B cell (primary cell): ENCODE data around the gene HOXD8. TPM values are rescaled to one million over a fixed set of nuclear protein-coding genes. Genes with fewer than 3 reads are reported as not detected.

Source experiments
- ATAC-seq: fragments of 200-7000 bp; cut with Tn5 transposase; one replicate; pipeline ENCODE4 v1.10.0; 2021; ENCODE audit warnings: low read depth, mild to moderate bottlenecking, moderate number of reproducible peaks, moderate library complexity
- CTCF ChIA-PET: fragments of 350-600 bp; sonication (Branson Sonifier 250); formaldehyde crosslinking; loops from one replicate; lab custom pipeline; 2021; ENCODE audit warnings: antibody characterized with exemption, inconsistent platforms; lab: Charles Lee
- POLR2A ChIA-PET: fragments of 350-600 bp; sonication (Branson Sonifier 250); formaldehyde crosslinking; loops from one replicate; lab custom pipeline; 2021; ENCODE audit warnings: antibody characterized with exemption; lab: Charles Lee
- DNase-seq: peaks from one replicate; pipeline ENCODE4 v3.0.0; 2013
- H2AFZ ChIP-seq: 2 replicates; pipeline ENCODE4 v1.6.1; 2012; ENCODE audit warnings: mild to moderate bottlenecking, low read depth, low read length; ENCODE audit not compliant: insufficient read depth, poor library complexity, severe bottlenecking
- H3K27ac ChIP-seq, 2 donors: 1 replicate in 1 of 2; 2 replicates in 1 of 2; pipeline ENCODE4 v1.5.1; 2012 to 2013; ENCODE audit warnings: low read length in 2 of 2, mild to moderate bottlenecking in 2 of 2, moderate library complexity in 1 of 2
- H3K27me3 ChIP-seq, 4 experiments: fragments of 200-600 bp in 1 of 4; sonication (generic) in 1 of 4; replicated peaks in 1 of 4; 1 replicate in 2 of 4; 2 replicates in 2 of 4; pipeline versions ENCODE4 v1.6.1 to v1.7.0; 2013 to 2016; ENCODE audit warnings: low read length in 3 of 4, mild to moderate bottlenecking in 2 of 4, mixed read lengths in 1 of 4, moderate library complexity in 1 of 4; ENCODE audit not compliant: insufficient read depth in 4 of 4, control insufficient read depth in 3 of 4; ENCODE audit errors: control extremely low read depth in 1 of 4
- H3K36me3 ChIP-seq, 2 experiments: replicated peaks in 1 of 2; 1 replicate in 1 of 2; 2 replicates in 1 of 2; pipeline versions ENCODE4 v1.6.1 to v1.7.1; 2013; ENCODE audit warnings: low read length in 1 of 2; ENCODE audit not compliant: insufficient read depth in 2 of 2, control insufficient read depth in 1 of 2; ENCODE audit errors: control extremely low read depth in 1 of 2, extremely low read depth in 1 of 2
- H3K4me1 ChIP-seq, 2 donors: fragments of 200-600 bp in 1 of 2; sonication (generic) in 1 of 2; 1 replicate in 1 of 2; 2 replicates in 1 of 2; pipeline versions ENCODE4 v1.5.1 to v1.6.1; 2013 to 2017; ENCODE audit warnings: low read length in 2 of 2; ENCODE audit not compliant: control insufficient read depth in 2 of 2, insufficient read depth in 2 of 2
- H3K4me2 ChIP-seq: replicated peaks from 2 replicates; pipeline ENCODE3; 2012; ENCODE audit warnings: mild to moderate bottlenecking, low read depth, low read length; ENCODE audit not compliant: poor library complexity, severe bottlenecking
- H3K4me3 ChIP-seq, 5 experiments: fragments of 200-600 bp in 1 of 5; sonication (generic) in 1 of 5; 1 replicate in 3 of 5; 2 replicates in 2 of 5; pipeline versions ENCODE4 v1.5.1 to v1.7.0; 2011 to 2016; ENCODE audit warnings: low read length in 4 of 5, mild to moderate bottlenecking in 4 of 5, low read depth in 2 of 5, control low read depth in 1 of 5, moderate library complexity in 1 of 5; ENCODE audit not compliant: insufficient read depth in 1 of 5; ENCODE audit errors: control extremely low read depth in 1 of 5, extremely low read depth in 1 of 5
- H3K79me2 ChIP-seq: fragments of 200-600 bp; sonication (generic); one replicate; pipeline ENCODE4 v1.6.0; 2016; ENCODE audit warnings: low read length; ENCODE audit not compliant: control insufficient read depth, insufficient read depth
- H3K9ac ChIP-seq: fragments of 200-600 bp; sonication (generic); 2 replicates; pipeline ENCODE4 v1.6.1; 2017; ENCODE audit warnings: mild to moderate bottlenecking, low read length, moderate library complexity
- H3K9me3 ChIP-seq, 3 donors: one replicate each; pipeline versions ENCODE4 v1.6.1 to v1.7.1; 2013; ENCODE audit warnings: low read length in 2 of 3; ENCODE audit not compliant: control insufficient read depth in 2 of 3, insufficient read depth in 1 of 3; ENCODE audit errors: control extremely low read depth in 1 of 3
- H4K20me1 ChIP-seq: 2 replicates; pipeline ENCODE4 v1.6.0; 2012; ENCODE audit warnings: mild to moderate bottlenecking, low read length; ENCODE audit not compliant: insufficient read depth, control insufficient read depth, poor library complexity, severe bottlenecking
- H3K27ac Mint-ChIP-seq: one replicate; pipeline ENCODE4 v1.8.0; 2021; ENCODE audit warnings: mixed read lengths
- H3K27me3 Mint-ChIP-seq: one replicate; pipeline ENCODE4 v1.8.0; 2021; ENCODE audit warnings: mixed read lengths
- H3K4me1 Mint-ChIP-seq: one replicate; pipeline ENCODE4 v1.8.0; 2021; ENCODE audit warnings: mixed read lengths
- H3K4me3 Mint-ChIP-seq: one replicate; pipeline ENCODE4 v1.8.0; 2021; ENCODE audit warnings: mixed read lengths
- H3K9me3 Mint-ChIP-seq: one replicate; pipeline ENCODE4 v1.8.0; 2022; ENCODE audit warnings: mixed read lengths; ENCODE audit not compliant: insufficient read depth
- EZH2 ChIP-seq: IDR thresholded peaks from 2 replicates; pipeline ENCODE4 v1.6.1; 2012; ENCODE audit warnings: borderline replicate concordance, low read depth, mild to moderate bottlenecking, moderate library complexity, low read length; ENCODE audit not compliant: insufficient read depth, poor library complexity, severe bottlenecking
- WGBS: methylation state at CpG from one replicate; pipeline ENCODE4 v1.1.5; 2013; ENCODE audit warnings: missing lambda C conversion rate; ENCODE audit not compliant: insufficient coverage; 5-methylcytosine and 5-hydroxymethylcytosine counted together
- intact Hi-C: fragments of 100-400 bp; cut with micrococcal nuclease; formaldehyde crosslinking; loops from one replicate; pipeline ENCODE4 v1.10.0; 2022
- polyA plus RNA-seq: library from polyadenylated mRNA; depleted of rRNA; stranded (reverse); fragments of >200 nt; gene quantifications from 2 replicates; pipeline ENCODE4 v1.2.3, GENCODE V29; 2012
- total RNA-seq, 2 donors: library from RNA; stranded (reverse); fragments of 120-200 nt in 1 of 2; gene quantifications; 1 replicate in 1 of 2; 2 replicates in 1 of 2; pipeline versions ENCODE4 v1.2.3 to v1.2.4, GENCODE V29; 2013 to 2022
- TF ChIP-seq, protein P1 (sequence below): fragments of 200-600 bp; IDR thresholded peaks from one replicate; pipeline ENCODE4 v1.8.0; 2022; ENCODE audit warnings: antibody characterized with exemption, mild to moderate bottlenecking

The HOXD8 gene
- total and polyA plus RNA-seq, 2 donors (not counting 1 experiment from before 2014, with no cell fraction given) = not detected

DNA sequence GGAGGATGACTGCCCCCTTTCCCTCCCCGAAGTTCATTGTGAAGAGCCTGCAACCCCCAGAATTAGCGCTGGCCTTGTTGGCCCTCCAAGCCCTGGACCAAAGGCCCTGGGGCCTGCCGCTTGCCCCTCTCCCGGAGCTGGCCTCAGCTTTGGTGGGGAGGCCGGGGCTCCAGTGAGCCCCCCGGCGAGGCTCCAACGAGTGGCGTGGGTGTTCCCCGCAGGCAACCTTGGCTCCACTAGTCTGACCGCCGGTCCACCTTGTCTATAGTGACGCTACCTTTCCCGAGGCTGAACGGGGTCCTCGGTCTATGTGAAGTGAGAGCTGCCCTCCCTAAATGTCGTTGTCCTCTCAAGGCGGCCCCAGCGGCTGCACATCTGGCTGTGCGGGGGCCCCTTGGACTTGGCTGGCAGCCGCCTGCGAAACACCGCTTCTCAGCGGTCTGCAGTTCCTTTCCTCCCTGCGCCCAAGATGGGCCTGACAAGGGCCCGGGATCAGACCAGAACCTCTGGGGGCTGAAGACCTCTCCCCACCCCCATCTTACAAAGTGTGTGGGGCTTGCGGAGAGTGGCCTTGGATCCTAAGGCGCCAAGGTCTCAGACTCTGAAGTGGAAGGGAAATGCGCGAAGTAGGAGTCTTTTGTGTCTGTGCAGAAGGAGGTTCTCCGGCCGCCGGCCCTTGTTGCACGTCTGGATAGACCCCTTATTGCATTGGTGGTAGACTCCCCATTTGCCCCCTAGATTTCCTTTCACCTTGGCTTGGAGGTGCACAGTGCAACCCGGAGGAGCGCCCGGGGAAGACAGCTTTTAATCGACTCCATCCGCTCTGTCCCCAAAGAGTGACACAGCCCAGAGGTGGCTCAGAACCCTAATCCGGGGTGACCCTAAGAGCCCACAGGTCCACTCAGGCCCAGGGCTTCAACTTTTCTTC, 16.9 kb upstream of the HOXD8 start:
- H3K4me3 Mint-ChIP-seq = no peak overlapping the region
- H4K20me1 ChIP-seq = no peaks in the 10 kb centered on the region
- no peak overlapping the region for H3K9ac ChIP-seq
- ChIA-PET CTCF (interaction anchor here (1.1 kb wide), 1 partner anchor 14 kb away, joined by 4 read pairs; no protein-coding TSS in a partner anchor), POLR2A (no interaction called here)
- WGBS = 14% methylated on average over 37 of the region's 40 CpGs
- peaks cover 0 to 90% (median 68%) of the 10 kb centered on the region in 4 experiments for H3K27me3 ChIP-seq
- no peak overlapping the region for H3K27ac Mint-ChIP-seq
- H3K9me3 Mint-ChIP-seq = peaks cover 4% of the 10 kb centered on the region
- DNase-seq (no peak), ATAC-seq (no peak)
- TF ChIP-seq, protein P1, sequence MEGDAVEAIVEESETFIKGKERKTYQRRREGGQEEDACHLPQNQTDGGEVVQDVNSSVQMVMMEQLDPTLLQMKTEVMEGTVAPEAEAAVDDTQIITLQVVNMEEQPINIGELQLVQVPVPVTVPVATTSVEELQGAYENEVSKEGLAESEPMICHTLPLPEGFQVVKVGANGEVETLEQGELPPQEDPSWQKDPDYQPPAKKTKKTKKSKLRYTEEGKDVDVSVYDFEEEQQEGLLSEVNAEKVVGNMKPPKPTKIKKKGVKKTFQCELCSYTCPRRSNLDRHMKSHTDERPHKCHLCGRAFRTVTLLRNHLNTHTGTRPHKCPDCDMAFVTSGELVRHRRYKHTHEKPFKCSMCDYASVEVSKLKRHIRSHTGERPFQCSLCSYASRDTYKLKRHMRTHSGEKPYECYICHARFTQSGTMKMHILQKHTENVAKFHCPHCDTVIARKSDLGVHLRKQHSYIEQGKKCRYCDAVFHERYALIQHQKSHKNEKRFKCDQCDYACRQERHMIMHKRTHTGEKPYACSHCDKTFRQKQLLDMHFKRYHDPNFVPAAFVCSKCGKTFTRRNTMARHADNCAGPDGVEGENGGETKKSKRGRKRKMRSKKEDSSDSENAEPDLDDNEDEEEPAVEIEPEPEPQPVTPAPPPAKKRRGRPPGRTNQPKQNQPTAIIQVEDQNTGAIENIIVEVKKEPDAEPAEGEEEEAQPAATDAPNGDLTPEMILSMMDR = no peak
- no peak for TF ChIP-seq EZH2
- no peak overlapping the region for H2AFZ ChIP-seq
- peaks cover 0 to 53% (median 2%) of the 10 kb centered on the region in 3 donors for H3K9me3 ChIP-seq
- no peaks in the 10 kb centered on the region for H3K79me2 ChIP-seq
- no peak overlapping the region for H3K4me3 ChIP-seq
- H3K36me3 ChIP-seq = no peaks in the 10 kb centered on the region
- H3K4me1 ChIP-seq = peaks cover 0 to 3% of the 10 kb centered on the region in 2 donors
- H3K27ac ChIP-seq = no peak overlapping the region
- H3K27me3 Mint-ChIP-seq = peaks cover 79% of the 10 kb centered on the region
- H3K4me1 Mint-ChIP-seq = peaks cover 3% of the 10 kb centered on the region
- intact Hi-C loops = no loop called here
- no peak overlapping the region for H3K4me2 ChIP-seq
